Measurements from ENCODE around the gene PCDH11Y.
"Not testable (repeated sequence)": the region's sequence is repeated elsewhere in the genome, so short reads cannot be mapped to it uniquely, and the experiment has no call there.

The PCDH11Y gene, protein sequence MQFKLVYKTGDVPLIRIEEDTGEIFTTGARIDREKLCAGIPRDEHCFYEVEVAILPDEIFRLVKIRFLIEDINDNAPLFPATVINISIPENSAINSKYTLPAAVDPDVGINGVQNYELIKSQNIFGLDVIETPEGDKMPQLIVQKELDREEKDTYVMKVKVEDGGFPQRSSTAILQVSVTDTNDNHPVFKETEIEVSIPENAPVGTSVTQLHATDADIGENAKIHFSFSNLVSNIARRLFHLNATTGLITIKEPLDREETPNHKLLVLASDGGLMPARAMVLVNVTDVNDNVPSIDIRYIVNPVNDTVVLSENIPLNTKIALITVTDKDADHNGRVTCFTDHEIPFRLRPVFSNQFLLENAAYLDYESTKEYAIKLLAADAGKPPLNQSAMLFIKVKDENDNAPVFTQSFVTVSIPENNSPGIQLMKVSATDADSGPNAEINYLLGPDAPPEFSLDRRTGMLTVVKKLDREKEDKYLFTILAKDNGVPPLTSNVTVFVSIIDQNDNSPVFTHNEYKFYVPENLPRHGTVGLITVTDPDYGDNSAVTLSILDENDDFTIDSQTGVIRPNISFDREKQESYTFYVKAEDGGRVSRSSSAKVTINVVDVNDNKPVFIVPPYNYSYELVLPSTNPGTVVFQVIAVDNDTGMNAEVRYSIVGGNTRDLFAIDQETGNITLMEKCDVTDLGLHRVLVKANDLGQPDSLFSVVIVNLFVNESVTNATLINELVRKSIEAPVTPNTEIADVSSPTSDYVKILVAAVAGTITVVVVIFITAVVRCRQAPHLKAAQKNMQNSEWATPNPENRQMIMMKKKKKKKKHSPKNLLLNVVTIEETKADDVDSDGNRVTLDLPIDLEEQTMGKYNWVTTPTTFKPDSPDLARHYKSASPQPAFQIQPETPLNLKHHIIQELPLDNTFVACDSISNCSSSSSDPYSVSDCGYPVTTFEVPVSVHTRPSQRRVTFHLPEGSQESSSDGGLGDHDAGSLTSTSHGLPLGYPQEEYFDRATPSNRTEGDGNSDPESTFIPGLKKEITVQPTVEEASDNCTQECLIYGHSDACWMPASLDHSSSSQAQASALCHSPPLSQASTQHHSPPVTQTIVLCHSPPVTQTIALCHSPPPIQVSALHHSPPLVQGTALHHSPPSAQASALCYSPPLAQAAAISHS (N-terminal part only)

DNA sequence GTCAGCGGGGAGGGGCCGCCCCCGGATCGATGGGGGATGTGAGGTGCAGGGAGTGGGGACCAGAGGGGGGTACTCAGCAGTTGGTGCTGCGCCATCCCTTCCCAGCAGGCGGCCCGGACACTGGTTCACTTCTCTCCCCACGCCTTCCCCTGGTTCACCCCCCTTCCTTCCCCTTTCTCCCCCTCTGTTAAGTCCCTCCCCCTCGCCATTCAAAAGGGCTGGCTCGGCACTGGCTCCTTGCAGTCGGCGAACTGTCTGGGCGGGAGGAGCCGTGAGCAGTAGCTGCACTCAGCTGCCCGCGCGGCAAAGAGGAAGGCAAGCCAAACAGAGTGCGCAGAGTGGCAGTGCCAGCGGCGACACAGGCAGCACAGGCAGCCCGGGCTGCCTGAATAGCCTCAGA, at the start of gene PCDH11Y:
Gene PCDH11Y (plus strand): TSS at position 240 of the 400 bp plus-strand sequence. CDS start 56,804 bp downstream, outside the sequence.
- not testable (repeated sequence) for DNase-seq (ENCODE audit: low read depth)

DNA sequence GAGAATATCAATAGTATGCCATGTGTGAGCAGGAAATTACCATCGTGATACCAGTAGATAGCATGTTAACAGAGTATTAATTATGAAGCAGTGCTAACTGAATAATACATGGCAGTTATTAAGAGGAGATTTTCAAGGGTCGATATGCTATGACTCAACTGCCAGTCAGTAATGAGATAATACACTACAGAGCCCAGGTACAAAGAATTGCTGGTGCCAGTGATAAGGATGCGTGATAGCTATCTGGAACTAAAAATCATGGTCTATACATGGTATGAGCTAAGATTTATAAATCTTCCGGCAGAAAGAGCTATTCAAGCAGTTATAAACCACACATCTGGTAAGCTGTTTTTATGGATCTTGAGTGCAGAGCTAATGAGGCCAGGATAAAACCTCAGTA, 32.2 kb upstream of the PCDH11Y start:
- not testable (repeated sequence) for DNase-seq (ENCODE audit: low read depth)

DNA sequence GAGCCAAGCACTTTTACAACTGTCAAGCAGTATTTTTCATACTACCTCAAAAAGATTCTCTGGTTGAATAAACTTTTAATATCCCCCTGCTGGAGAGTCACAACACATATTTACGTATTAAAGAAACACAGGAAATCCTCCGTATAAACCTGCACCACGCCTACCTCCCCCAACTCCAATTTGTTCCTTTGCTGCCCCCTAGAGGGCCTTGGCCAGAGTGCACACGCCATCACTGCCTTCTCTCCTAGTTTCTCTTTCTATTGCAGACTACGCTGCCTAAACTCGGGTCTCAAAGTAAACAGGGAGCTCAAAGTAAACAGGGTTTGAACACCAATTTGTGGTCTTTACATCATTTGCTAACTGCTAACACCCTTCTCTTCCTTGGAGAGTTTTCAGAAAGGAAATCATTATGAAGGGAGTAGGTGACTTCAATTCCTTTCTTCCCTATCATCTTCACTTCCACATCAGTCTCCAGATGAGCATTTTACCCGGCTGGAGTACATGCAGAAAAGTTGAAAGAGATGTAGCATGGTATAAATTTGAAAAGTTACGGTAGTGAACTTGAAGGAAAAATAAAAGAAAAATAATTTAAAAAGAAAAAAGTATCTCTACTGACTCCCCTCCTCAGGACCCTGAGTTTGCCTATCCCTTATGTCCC, 8.2 kb upstream of the PCDH11Y start:
- DNase-seq (ENCODE audit: low read depth): not testable (repeated sequence)

DNA sequence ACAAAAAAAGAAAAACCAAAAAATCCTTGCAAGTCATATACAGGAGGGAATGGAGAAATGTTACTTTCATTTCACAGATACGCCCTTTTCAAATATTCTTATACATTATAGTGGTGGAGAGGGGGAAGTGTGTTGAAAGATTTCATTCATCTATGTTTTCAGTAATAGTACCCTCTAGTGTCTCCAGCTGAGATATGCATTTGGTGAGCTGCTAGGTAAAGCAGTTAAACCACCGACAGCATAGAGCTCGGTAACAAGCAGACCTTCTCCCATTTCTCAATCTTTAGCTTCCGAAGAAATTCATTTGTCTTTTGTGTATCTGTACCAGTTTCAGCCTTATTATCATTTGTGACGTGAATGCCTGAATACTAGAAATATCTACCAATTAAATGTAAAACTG, 5.2 kb upstream of the PCDH11Y start:
- not testable (repeated sequence) for DNase-seq (ENCODE audit: low read depth)

DNA sequence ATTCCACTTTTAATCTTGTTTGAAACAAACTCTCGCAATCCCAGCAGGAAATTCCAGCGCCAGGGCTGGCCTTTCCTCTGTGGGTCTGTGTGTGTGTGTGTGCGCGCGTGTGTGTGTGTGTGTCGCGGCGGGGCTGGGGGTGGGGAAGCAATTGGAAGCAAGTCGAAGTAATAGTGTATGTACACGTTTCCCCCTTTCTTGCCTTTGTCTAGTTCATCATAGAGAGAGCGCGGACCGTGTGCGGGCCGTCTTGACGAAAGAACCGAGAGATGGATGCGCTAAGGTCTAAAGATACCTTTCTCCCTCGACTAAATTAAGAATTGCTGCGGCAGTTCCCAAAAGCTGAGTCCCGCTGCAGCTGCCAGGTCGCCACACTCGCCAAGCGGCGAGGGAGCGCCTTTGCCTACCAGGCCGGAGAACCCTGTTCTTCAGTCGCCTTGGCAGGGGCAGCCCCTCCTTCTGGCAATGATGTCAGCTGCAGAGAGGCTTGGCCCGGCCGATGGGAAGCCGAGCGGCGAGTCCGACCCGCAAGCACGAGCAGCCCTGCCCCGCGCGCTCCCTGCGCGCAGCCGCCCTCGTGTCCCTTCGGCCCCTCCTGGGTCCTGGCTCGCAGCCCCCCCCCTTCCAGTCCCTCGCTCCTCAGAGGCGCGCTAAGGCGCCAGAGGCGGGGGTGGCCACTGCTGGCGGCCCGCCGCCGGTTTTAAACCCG, 2.5 kb downstream of the PCDH11Y start:
- not testable (repeated sequence) for DNase-seq (ENCODE audit: low read depth)

DNA sequence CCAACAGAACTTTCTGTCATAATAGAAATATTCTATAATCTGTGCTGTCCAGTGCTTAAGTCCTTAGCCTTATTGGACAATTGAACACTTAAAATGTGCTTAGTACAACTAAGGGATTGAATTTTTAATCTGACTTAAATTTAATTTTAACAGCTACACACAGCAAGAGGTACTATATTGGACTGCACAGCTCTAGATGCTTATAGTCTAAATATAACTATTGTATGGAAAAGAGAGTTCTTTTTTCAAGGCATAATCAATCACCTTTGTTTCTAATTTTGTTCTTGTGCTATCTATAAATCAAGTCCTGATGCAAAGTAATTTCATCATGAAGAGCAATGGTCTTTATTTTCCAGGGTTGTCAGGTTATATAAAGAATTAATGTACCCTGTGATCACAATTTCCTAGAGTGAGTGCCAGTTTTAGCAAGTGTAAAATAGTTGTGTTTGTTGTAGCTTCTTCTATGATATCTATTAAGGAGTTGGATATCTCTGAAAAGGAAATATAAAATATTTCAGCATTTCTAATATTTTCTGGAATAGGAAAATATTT, 39.0 kb downstream of the PCDH11Y start:
- DNase-seq (ENCODE audit: low read depth): not testable (repeated sequence)

DNA sequence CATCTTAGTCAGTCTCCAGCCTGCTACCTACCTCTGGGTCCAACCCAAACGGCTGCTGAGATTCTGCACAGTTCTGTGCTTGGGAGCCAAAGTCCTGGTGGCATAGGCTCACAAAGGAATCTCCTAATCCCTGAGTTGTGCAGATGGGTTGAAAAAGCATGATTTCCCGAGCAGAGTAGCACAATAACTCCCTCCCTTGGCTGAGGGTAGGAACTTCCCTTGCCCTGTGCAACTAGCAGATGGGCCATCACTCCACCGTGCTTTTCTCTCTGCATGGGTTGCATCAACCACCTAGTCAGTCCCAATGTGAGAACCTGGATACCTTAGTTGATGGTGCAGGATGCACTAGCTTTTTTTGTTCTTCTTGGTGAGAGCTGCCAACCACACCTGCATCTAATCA, 82.9 kb downstream of the PCDH11Y start:
- DNase-seq (ENCODE audit: low read depth): not testable (repeated sequence)

DNA sequence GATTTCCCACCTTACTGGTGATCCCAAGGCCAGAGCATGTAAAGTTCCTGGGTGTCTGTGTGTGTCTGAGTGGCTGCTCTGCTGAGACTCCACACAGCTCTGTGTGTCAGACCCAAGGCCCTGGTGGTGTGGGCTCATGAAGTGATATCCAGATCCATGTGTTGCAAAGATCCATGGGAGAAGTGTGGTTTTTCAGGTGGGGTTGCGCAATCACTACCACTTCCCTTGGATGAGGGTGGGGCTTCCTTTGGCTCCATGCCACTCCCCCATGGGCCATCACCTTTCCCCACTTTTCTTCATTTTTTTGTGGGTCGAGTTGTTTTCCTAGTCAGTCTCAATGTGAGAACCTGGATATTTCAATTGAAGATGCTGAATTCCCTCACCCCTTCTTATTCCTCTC, 182.9 kb downstream of the PCDH11Y start:
- not testable (repeated sequence) for DNase-seq (ENCODE audit: low read depth)

DNA sequence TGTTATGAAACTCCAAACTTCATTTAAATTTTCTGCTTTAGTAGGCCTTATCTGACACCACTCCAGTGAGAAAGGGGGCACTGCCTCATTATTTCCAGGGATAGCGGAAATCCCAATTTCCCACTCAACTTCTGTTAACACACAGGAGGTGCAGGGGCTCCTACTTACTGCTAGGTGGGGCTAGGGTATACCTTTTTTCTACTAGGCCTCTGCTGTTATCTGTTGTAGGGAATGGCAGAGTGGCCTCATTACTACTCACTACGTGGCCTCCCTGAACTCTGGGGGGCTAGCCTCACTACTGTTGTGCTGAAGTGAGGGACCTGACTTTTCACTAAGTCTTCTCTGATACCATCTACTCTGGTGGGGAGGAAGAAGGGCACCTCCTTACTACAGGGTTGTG, 215.0 kb downstream of the PCDH11Y start:
- not testable (repeated sequence) for DNase-seq (ENCODE audit: low read depth)

DNA sequence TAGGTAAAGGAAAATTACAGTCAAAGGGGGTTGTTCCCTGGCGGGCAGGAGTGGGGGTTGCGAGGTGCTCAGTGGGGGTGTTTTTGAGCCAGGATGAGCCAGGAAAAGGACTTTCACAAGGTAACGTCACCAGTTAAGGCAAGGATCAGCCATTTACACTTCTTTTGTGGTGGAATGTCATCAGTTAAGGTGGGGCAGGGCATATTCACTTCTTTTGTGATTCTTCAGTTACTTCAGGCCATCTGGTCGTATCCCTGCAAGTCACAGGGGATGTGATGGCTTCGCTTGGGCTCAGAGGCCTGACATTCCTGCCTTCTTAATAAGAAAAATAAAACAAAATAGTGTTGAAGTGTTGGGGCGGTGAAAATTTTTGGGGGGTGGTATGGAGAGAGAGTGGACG, 324.8 kb downstream of the PCDH11Y start:
- not testable (repeated sequence) for DNase-seq (ENCODE audit: low read depth)

DNA sequence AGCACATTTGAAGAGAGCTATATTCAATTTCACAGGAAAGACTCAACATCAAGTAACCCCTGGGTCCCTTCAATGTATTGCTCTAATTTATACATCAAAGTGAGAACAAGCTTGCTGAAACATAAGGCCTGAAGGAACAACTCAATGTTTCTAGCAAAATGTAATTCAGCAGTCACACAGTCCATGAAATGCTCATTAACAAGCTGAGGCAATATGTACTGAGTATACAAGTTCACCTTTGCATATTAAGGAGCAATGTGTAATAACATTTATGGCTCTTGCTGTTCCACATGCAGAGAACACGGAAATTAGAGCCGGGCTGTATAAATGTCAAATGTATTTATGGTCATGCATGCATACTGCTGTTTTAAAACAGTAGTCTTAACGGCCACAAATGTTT, 342.1 kb downstream of the PCDH11Y start:
- not testable (repeated sequence) for DNase-seq (ENCODE audit: low read depth)

DNA sequence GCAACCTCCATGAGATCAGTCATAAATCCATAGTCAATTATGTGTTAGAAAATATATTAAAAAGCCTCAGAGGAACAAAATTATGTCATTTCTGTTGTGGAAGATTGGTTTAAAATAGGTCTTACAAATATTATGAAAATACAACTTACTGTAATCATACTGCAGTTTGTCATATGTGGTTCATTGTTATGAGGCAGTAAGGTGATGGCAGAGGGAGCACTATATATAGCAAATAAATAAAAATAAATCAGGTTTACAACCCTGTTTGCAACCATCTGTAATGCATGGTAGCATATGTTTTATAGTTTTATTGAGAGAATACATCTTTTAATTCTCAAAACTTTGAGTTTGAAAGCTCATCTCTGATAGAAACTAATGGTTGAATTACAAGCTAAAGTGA, 543.6 kb downstream of the PCDH11Y start:
- DNase-seq (ENCODE audit: low read depth): not testable (repeated sequence)

DNA sequence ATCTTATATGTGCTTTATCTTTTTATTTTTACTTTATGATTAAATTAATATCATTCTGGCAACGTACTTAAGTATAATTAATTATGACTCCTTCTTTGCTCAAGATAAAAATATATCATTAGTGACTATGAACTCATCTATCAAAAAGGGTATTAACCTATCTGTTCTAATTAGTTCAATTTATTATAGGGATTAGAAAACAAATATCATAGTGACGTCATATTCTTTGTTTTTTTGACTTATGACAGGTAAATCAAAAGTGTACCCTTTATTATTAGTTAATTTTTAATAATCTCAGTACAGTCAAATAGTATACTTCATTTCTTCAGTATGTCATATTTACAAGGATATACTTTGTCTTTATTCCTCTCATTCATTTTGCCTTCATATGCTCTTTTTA, 638.5 kb downstream of the PCDH11Y start:
- DNase-seq (ENCODE audit: low read depth): not testable (repeated sequence)

DNA sequence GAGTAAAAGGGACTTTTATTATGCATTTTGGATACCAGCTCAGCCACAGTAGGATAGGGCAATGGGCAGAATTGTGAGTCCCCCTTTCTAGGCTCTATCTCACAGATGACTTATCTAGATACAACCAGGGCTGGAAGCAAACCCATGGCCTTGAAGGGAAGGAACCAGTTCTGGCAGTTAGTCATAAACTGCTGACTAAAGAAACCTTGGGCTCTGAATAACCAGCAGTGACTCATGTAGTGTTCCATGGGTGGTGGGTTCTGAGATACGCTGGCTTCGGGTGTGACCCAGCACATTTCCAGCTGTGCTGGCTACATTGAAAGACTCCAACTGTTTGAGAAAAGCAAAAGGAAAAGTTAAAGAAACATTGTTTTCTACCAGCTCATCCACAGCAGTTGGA, 679.2 kb downstream of the PCDH11Y start:
- DNase-seq (ENCODE audit: low read depth): not testable (repeated sequence)

DNA sequence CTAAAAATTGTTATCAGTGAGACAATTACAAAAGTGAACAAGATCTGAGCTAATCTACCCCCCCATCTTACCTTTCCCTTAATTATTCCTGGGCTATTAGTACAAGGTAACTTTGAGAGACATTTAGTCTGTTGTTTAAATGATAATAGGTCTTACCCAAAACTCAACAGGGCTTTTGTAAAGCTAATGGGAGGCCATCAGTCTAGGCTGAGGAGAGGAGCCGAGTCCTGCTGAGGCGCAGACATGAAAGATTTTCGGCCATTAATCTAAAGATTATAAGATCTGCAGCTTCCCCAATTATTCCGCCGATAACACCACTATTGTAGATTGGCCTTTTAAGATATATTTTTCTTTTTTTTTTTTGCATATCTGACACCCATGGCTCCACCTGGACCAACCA, 708.6 kb downstream of the PCDH11Y start:
- not testable (repeated sequence) for DNase-seq (ENCODE audit: low read depth)

DNA sequence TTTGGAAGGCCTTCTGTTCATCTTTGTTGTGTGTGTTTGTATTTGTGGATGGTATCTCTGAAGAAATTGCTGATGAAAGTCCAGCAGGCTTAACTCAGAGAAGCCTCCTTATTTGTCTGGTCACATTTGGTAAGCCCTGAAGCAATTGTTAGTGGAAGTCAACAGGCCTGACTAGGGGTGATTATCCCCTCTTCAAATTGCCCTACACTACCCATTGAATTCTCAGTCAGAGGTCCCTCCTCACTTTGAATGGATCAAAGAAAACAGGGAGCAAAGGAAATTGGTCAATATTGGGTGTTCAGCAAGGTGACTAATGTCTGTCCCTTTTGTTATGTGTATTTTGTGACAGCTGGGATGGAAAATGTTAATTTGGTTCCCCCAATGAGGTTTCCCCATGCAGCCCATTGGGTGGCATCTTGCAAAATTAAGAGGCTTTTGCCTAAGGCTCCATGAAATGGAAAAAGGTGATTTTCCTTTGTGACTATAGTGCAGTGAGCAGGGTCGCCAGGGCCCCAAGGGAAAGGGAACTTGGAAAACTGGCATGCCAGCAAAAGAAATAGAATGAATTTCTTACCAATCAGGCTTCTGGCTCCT, 709.8 kb downstream of the PCDH11Y start:
- DNase-seq (ENCODE audit: low read depth): not testable (repeated sequence)

DNA sequence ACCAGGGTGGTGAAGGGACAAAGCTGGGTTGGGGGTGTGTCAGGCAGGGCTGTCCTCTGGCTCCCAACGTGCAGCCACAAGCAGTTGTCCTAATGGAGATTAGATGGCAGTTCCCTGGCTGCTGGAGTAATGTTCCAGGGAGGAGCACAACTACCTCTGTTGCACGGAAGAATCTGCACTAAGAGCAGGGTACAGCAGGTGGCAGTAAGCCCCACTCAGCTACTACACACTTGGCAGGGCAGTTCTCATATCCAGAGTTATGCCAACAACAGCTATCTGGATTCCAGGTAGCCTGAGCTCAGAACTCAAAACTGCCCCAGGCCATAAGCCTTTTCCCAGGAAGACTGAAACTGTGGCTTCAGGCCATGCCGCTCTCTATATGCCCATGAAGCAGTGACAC, 761.3 kb downstream of the PCDH11Y start:
- not testable (repeated sequence) for DNase-seq (ENCODE audit: low read depth)

DNA sequence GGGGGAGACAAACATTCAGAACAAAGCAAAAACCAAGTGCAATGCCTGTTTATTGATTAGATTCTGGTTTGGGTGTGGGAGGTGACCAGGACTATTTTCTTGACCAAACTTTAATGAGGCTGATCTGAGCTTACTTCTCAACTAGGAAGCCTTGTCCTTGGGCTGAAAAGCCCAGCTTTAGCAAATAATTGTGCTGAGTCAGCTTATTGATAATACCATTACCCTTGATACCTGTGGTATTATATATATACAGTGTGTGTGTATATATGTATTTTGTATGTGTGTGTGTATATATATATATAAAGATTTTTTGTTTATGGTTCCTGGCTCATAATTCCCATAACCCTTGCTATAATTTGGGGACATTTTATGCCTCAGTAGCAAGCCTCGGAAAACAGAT, 776.4 kb downstream of the PCDH11Y start:
- not testable (repeated sequence) for DNase-seq (ENCODE audit: low read depth)
